HG02970 (cell line): ENCODE data around the gene SCYL1.

Experiments
- ATAC-seq: cut with Tn5 transposase; IDR thresholded peaks from one replicate; pipeline ENCODE4 v1.9.1; 2021; ENCODE audit warnings: mild to moderate bottlenecking, moderate library complexity, moderate number of reproducible peaks; ENCODE audit not compliant: unreplicated experiment, low FRiP score

SCYL1 gene

GRCh38 chr11:65532388-65533064 is 7.6 kb downstream of the SCYL1 start:
- no peak for ATAC-seq

- no peak for ATAC-seq
These were observed 10.2 kb downstream of the SCYL1 start for GRCh38 chr11:65535102-65535501.

GRCh38 chr11:65536412-65537295 is 11.8 kb downstream of the SCYL1 start:
- ATAC-seq = no peak

DNA sequence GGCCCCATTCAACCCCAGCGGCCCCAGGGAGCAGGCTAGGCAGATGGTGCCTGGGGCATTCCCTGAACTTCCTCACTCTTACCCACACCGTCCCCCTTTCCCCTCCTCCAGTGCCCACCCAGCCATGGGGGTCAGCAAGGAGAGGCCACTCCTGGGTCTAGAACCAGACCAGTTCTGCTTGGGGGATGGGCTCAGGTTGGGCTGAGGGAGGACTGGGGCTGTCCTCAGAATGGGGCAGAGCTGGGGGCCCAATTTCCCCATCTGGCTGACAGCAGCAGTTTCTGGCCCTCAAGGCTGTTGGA is 12.4 kb downstream of the SCYL1 start:
- no peak for ATAC-seq

DNA sequence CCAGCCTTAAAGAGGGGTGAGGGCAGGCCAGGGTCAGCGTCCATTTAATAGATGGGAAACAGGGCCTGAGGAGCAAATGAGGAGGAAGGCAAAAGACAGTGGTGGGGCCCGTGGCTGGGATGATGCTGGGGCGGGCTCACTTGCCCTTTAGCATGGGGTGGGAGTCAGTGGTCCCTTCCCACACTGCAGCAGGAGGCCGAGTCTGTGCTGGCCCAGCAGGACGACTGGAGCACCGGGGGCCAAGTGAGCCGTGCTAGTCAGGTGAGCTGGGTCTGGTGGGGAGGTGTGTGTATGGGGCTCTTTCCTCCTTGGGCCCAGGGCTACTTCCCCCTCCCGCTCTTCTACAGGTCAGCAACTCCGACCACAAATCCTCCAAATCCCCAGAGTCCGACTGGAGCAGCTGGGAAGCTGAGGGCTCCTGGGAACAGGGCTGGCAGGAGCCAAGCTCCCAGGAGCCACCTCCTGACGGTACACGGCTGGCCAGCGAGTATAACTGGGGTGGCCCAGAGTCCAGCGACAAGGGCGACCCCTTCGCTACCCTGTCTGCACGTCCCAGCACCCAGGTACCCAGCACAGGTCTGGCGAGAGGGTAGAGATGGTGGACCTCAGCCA is 12.8 kb downstream of the SCYL1 start:
- ATAC-seq = no peak

DNA sequence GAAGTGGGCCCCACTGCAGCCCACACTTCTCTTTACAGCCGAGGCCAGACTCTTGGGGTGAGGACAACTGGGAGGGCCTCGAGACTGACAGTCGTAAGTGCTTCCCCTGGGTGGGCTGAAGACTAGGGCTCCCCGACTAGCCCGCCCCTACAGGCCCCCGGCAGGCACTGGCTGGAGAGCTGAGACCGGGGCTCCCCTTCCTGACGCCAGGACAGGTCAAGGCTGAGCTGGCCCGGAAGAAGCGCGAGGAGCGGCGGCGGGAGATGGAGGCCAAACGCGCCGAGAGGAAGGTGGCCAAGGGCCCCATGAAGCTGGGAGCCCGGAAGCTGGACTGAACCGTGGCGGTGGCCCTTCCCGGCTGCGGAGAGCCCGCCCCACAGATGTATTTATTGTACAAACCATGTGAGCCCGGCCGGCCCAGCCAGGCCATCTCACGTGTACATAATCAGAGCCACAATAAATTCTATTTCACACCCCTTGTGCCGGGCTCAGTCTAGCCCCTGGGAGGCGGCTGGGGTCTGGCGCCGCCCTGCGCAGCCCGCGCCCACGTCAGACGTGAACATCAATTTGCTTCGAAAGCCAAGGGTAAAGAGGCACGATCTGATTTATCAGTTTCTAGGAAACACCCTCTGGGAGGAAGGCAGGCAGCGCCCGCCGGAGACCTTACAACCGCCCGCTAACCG is 13.5 kb downstream of the SCYL1 start:
- no peak for ATAC-seq

- ATAC-seq = no peak
These were observed 14.2 kb downstream of the SCYL1 start for GRCh38 chr11:65538915-65539743.

GRCh38 chr11:65539744-65540289 is 14.9 kb downstream of the SCYL1 start:
- ATAC-seq = peak; percentile 50

DNA sequence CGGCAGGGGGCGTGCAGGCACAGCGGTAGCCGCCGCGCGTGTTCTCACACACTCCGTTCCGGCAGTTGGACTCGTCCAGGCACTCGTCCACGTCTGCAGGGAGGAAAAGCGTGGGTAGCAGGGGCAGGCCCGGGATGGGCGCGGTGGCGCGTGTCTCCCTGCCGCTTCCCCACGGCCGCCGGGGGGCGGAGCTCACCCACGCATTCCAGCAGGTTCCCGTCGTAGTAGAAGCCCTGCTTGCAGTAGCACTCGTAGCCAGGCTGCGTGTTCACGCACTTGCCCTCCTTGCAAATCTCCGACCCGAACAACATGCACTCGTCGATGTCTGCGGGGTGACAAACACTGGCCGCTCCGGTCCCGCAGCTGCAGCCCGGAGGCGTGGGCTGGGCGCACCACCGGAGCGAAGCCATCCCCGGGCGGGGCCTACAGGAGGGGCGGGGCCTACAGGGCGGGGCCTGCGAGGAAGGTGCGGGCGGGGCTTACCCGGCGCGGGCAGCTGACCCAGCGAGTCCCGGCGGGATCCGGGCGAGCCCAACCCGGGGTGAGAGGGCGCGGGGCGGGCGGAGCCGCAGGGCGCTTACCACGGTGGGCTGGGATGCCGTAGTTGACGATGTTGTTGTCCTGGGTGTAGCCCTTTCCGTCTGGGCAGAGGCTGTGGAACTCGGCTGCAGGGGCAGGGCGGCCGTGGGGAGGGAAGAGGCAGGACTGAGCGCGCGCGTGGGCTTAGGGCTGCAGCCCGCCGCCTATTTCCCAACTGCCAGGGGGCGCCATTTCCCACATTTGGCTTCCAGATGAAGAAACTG is 15.6 kb downstream of the SCYL1 start:
- peak; percentile 46 for ATAC-seq

GRCh38 chr11:65541093-65541982 is 16.5 kb downstream of the SCYL1 start:
- no peak for ATAC-seq

- no peak for ATAC-seq
These were observed 18.0 kb downstream of the SCYL1 start for GRCh38 chr11:65542738-65543390.

DNA sequence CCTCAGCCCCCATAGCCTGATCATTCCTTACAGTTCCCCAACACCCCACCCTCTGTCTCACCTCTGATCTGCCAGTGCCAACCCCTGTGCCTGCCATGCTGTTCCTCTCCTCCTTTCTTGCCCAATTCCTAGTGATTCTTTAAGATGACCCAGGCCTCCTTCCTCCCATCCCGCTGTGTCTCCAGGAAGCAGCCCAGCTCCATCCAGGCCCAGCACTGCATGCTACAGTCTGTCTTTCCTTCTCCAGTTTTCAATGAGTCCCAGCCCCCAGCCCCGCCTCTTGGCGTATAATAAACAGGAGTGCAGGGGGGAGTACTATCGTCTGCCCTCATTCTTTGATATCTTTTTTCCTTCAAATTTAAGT is 21.0 kb downstream of the SCYL1 start:
- no peak for ATAC-seq

DNA sequence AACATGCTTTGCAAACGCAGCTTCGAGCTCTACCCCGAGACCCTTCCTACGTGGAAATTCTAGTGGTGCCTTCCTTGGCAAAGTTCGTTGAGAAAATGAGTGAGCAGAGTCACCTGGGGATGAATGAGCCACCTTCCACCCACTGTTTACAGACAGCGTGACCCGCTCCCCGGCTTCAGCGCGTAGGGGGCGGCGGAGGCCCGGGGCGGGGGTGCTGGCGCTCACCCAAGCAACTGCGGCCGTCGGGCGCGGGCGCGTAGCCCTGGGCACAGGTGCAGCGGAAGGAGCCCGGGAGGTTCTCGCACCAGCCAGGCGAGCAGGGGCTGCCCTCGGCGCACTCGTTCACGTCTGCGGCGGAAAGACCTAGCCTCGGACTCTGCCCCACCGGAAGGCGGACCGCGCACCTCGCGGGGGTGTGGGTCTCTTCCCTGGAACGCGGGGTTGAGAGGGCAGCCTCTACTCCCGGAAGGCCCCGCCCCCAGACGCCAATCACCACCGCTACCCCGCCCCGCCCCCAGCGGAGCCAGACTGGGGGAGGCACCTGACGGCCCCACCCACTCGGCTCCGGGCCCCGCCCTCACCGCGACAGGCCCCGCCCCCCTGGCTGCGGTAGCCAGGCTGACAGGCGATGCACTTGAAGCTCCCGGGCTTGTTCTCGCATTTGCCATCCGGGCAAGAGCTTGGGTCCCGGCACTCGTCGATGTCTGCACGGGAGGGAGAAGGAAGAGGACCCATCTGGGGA is 21.5 kb downstream of the SCYL1 start:
- ATAC-seq = peak; percentile 63

- no peak for ATAC-seq
These were observed 22.7 kb downstream of the SCYL1 start for GRCh38 chr11:65547446-65548125.

DNA sequence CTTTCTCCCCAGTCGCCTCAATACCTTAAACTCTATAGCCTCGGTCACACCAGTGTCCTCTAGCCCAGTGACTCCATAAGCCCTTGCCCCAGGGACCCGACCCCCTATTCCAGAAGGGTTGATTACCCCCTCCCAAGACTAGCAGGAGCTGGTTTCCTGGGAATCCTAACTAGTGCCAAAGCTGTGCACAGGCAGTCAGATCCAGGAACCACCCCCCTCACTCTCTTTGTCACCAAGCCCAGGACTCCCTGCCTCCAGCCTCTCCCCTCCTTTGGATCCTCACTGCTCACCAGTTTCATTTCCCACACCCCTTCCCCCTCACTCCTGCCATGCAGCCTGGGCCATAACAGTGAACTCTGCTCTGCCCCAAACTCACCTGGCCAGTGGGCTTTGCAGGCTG is 23.5 kb downstream of the SCYL1 start:
- no peak for ATAC-seq

GRCh38 chr11:65549096-65549495 is 24.2 kb downstream of the SCYL1 start:
- ATAC-seq = no peak
